ENCODE measurements around the gene MED9.

DNA sequence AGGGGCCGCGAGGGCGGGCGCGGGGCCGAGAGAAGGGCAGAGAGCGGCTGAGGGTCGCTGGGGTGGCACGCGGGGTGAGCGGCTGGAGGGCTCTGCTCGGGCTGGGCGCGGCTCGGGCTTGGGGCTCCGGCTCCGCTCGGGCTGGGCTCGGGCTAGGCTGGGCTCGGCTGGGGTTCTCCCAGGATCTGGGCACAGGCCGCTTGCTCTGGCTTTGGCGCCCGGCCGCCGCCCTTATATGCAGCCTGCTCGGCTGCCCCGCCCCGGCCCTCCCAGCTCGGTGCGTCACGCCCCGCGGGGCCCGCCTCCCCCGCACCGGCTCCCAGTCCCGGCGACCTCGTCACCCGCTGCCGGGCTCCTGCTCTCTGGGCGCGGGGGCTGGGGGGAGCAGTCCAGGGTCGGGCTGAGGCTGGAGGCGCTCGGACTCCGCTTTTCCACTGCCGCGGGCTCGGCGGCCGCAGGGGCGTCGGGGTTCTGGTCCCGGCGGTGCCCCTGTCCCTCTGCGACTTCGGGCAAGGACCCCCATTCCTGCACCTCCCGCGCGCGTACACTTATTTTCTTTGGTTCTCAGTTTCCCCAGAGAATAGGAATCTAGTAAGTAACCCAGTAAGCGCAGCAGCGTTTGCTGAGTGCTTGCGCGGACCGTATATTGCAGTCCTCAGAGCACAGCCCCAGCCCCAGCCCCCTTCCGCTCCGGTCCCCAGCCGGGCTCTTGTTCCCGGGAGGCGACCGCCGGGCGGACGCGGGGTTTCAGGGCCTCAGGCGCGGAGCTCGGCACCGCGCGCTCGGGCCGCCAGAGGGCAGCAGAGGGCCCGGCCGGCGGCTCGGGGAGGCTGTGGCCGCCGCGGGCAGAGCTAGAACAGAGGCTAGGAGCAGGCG is 19.6 kb downstream of the MED9 start, which contains the start of gene RASD1:
- TF ChIP-seq POLR2A (IDR thresholded peaks at IDR 0.05), result peak; percentile 99
- TF ChIP-seq, protein P1, sequence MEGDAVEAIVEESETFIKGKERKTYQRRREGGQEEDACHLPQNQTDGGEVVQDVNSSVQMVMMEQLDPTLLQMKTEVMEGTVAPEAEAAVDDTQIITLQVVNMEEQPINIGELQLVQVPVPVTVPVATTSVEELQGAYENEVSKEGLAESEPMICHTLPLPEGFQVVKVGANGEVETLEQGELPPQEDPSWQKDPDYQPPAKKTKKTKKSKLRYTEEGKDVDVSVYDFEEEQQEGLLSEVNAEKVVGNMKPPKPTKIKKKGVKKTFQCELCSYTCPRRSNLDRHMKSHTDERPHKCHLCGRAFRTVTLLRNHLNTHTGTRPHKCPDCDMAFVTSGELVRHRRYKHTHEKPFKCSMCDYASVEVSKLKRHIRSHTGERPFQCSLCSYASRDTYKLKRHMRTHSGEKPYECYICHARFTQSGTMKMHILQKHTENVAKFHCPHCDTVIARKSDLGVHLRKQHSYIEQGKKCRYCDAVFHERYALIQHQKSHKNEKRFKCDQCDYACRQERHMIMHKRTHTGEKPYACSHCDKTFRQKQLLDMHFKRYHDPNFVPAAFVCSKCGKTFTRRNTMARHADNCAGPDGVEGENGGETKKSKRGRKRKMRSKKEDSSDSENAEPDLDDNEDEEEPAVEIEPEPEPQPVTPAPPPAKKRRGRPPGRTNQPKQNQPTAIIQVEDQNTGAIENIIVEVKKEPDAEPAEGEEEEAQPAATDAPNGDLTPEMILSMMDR (IDR thresholded peaks at IDR 0.05), result peak; percentile 51 to 99 (median 80)
